GM19099 (cell line): ENCODE measurements around the gene DIRAS1.

ENCODE experiments used
- POLR2A ChIP-seq: IDR thresholded peaks from 3 replicates; pipeline ENCODE4 v1.6.1; 2011; ENCODE audit warnings: low read depth; ENCODE audit not compliant: insufficient read length; ENCODE audit errors: extremely low read depth

Gene DIRAS1

GRCh38 chr19:2720777-2721569 lies at the start of gene DIRAS1:
Gene DIRAS1, minus strand, starts transcription at chr19:2721372. Its CDS starts 3,566 bp downstream, at chr19:2717806.
- TF ChIP-seq POLR2A = no peak

DNA sequence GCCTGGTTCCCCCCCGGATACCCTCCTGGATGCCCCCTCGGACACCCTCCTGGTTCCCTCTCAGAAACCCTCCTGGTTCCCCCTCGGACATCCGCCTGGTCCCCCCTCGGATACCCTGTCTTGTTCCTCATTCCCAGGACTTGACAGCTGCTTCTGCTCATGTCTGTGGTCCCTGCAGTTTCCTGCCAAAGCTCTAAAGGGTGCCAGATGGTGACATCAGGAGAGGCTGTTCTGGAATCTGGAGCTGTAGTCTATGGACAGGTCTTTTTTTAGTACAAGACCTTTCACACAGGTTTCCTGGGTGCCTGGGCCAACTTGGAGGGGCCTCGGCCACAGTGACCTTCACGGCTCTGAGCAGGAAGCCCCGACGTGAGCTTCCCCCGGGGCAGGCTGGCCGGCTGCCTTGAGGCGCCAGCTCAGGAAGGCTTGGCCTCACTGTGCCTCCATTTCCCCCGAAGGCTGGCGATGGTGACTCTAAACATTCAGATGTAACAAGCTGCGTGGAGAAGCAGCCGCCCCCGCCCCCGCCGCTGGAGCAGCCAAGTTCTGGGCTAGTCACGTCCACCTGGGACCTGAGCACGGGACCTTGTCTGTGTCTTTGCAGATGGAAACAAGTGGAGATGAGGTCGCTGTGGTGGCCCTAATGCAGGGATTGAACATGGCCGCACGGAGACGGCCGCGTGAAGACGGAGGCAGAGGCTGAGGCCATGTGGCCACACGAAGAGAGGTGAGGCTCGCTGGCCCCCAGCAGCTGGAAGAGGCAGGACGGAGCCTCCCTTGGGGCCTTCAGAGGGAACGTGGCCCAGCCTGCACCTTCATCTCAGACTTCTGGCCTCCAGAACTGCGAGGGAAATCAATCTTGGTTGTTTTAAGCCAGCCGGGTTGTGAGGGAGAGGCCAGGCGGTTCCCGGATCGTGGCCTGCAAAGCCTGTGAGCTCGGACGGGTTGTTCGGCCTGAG lies 49.2 kb upstream of the DIRAS1 start:
- TF ChIP-seq POLR2A = no peak

- no peak for TF ChIP-seq POLR2A
Observed at GRCh38 chr19:2769218-2769617, 48.0 kb upstream of the DIRAS1 start.

DNA sequence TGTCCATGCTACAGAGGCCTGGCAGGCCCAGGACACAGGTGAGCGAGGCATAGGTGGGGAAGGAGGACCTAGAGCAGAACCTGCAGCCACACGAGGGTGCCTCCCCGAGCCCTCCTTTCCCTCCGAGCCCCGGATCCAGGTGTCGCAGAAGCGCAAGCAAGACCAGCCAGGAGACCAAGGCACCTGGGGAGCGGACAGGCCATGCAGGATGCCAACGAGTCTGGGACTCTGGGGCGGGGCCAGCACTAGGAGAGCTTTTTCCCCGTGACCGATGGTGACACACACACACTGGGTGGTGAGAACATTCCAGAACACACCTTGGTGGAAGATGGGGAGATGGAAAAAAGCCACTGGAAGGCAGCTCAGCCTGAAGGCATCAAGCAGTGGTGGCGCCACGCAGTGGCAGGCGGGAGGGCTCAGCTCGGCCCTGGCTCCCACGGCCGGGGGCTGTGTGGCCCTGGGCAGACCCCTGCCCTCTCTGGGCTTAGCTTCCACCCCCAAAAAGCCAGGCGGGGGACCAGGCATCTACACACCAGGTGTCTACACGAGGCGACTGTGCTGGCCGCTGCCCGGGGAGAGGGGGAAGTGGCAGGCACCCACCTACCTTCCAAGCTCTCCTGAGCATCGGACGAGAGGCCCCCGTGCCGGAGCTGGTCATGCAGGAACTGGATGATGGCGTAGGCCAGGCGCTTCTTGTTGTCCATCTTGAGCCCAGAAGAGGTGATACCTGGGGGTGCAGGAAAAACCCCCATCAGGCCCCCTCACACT lies 47.4 kb upstream of the DIRAS1 start:
- TF ChIP-seq POLR2A = no peak

DNA sequence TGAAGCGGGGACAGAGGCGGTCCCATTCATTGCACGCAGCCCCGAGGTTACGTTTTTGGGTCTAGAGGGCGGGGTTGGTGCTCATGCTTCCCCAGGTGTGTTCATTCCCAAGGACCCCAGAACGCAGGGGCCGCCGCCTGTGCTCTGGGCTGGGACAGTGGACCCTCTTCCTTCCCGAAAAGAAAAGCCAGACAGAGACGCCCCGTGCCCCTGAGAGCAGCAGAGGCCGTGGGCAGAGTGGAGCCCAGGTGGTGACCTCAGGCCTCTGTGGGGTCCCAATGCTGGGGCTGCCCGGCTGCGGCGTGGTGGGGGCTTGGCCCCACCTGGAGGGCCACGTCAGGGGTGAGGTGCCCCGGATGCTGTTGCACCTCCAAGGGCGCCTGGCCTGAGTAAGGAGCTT lies 46.5 kb upstream of the DIRAS1 start:
- no peak for TF ChIP-seq POLR2A

- TF ChIP-seq POLR2A = no peak
Observed at GRCh38 chr19:2766594-2767372, 45.6 kb upstream of the DIRAS1 start.

- TF ChIP-seq POLR2A = no peak
Observed at GRCh38 chr19:2765376-2765775, 44.2 kb upstream of the DIRAS1 start.

- no peak for TF ChIP-seq POLR2A
Observed at GRCh38 chr19:2764945-2765344, 43.8 kb upstream of the DIRAS1 start.

GRCh38 chr19:2763687-2764086 lies 42.5 kb upstream of the DIRAS1 start:
- no peak for TF ChIP-seq POLR2A

DNA sequence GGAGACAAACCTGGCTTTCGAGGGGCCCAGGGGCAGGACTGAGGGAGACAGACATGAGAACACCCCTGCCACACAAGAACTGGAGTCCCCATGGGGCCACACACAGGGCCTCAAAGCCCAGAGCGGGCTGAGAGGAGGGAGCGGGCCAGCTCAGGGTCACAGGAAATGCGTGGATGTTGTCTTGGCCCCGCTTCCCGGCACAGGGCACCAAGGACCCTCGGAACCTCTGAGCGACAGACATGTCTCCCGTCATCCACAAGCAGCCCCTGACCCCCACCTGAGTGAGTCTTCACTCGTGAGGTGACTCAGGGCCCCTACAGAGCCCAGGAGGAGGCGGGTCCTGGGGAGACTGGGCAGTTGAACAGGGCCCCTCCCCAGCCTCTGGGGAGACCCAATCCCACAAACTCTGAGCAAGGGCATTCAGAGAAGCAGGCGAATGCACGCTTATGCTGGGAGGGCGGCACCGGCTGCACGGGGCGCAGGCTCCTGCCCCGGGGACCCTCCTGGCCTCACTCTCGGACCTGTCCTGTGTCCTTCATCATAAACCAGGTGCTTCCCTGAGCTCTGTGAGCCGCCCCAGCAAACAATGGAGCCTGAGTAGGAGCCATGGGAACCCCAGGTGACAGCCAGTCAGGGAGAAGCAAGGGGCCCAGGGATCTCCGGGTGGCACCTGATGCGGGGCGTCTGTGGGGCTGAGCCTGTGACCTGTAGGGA lies 41.8 kb upstream of the DIRAS1 start:
- TF ChIP-seq POLR2A = no peak

- no peak for TF ChIP-seq POLR2A
Observed at GRCh38 chr19:2761876-2762782, 41.0 kb upstream of the DIRAS1 start.

GRCh38 chr19:2761309-2761677 lies 40.1 kb upstream of the DIRAS1 start:
- TF ChIP-seq POLR2A = no peak

DNA sequence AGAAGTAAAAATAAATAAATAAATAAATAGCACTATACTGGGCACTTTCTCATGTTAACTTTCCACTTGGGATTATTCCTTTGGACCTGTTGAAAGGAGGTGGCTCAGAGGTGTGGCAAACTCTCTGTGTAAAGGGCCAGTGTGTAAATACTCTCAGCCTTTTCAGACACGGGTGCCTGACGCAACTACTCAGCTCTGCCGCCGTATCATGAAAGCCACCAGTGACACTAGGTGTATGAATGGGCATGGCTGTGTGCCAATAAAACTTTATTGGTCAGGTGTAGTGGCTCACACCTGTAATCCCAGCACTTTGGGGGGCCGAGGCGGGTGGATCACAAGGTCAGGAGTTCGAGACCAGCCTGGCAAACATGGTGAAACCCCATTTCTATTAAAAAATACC lies 38.8 kb upstream of the DIRAS1 start:
- TF ChIP-seq POLR2A = no peak
